ENCODE results near the gene TSPAN18.
A peak's percentile ranks its signal among the peaks of the same experiment; 100 is the strongest.

Gene TSPAN18

GRCh38 chr11:44936951-44937543, 210.3 kb downstream of the TSPAN18 start:
- Histone ChIP-seq H3K36me3 (replicated peaks) (no peaks in the 10 kb centered on the region), H3K27me3 (replicated peaks) (peaks cover under 1% of the 10 kb centered on the region), H3K27ac (no peak overlapping the region), H3K4me3 (ENCODE audit: low read depth, low read length) (no peak overlapping the region)
- no peak for DNase-seq
- TF ChIP-seq, protein P1, sequence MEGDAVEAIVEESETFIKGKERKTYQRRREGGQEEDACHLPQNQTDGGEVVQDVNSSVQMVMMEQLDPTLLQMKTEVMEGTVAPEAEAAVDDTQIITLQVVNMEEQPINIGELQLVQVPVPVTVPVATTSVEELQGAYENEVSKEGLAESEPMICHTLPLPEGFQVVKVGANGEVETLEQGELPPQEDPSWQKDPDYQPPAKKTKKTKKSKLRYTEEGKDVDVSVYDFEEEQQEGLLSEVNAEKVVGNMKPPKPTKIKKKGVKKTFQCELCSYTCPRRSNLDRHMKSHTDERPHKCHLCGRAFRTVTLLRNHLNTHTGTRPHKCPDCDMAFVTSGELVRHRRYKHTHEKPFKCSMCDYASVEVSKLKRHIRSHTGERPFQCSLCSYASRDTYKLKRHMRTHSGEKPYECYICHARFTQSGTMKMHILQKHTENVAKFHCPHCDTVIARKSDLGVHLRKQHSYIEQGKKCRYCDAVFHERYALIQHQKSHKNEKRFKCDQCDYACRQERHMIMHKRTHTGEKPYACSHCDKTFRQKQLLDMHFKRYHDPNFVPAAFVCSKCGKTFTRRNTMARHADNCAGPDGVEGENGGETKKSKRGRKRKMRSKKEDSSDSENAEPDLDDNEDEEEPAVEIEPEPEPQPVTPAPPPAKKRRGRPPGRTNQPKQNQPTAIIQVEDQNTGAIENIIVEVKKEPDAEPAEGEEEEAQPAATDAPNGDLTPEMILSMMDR (IDR thresholded peaks at IDR 0.05; ENCODE audit: low read depth, low read length, missing control alignments) = no peak
- in situ Hi-C loops (cut with HindIII; ENCODE audit: low pct_ligation_motif_present, low sequenced_read_pairs) = loop anchor here (10.0 to 25.0 kb wide), 2 partner anchors 158 to 400 kb away; no protein-coding TSS in a partner anchor

GRCh38 chr11:44938066-44938691, 211.4 kb downstream of the TSPAN18 start:
- H3K36me3 ChIP-seq (replicated peaks) = no peaks in the 10 kb centered on the region
- in situ Hi-C loops (cut with HindIII; ENCODE audit: low pct_ligation_motif_present, low sequenced_read_pairs) = loop anchor here (10.0 to 25.0 kb wide), 2 partner anchors 157 to 399 kb away; no protein-coding TSS in a partner anchor
- TF ChIP-seq, protein P1 (IDR thresholded peaks at IDR 0.05; ENCODE audit: low read depth, low read length, missing control alignments) = no peak
- H3K4me3 ChIP-seq (ENCODE audit: low read depth, low read length) = no peak overlapping the region
- no peak for DNase-seq
- H3K27ac ChIP-seq = no peak overlapping the region
- H3K27me3 ChIP-seq (replicated peaks) = no peaks in the 10 kb centered on the region

- DNase-seq = no peak
- Histone ChIP-seq H3K27ac (no peak overlapping the region), H3K27me3 (replicated peaks) (no peaks in the 10 kb centered on the region), H3K4me3 (ENCODE audit: low read depth, low read length) (no peak overlapping the region), H3K36me3 (replicated peaks) (no peaks in the 10 kb centered on the region)
- in situ Hi-C loops (cut with HindIII; ENCODE audit: low pct_ligation_motif_present, low sequenced_read_pairs) = loop anchor here (10.0 to 25.0 kb wide), 2 partner anchors 155 to 397 kb away; no protein-coding TSS in a partner anchor
- TF ChIP-seq, protein P1 (IDR thresholded peaks at IDR 0.05; ENCODE audit: low read depth, low read length, missing control alignments) = peak; percentile 52
Observed at GRCh38 chr11:44939673-44940395, 213.1 kb downstream of the TSPAN18 start.

DNA sequence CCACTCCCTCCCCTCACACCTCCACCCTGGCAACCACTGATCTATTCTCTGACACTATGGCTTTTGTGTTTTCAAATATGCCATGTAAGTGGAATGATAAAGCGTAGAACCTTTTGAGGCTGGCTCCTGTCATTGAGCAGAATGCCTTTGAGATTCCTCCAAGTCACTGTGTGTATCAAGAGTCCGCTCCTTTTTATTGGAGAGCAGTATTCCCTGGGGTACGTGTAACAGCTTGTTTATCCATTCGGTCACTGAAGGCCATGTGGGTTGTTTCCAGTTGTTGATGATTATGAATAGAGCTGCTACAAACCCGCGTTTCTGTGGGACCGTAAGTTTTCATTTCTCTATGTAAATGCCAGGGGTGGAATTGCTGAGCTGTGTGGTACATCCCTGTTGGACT, 213.6 kb downstream of the TSPAN18 start:
- in situ Hi-C loops (cut with HindIII; ENCODE audit: low pct_ligation_motif_present, low sequenced_read_pairs) = loop anchor here (25.0 kb wide), 1 partner anchor 397 kb away; no protein-coding TSS in a partner anchor
- Histone ChIP-seq H3K27me3 (replicated peaks) (no peaks in the 10 kb centered on the region), H3K4me3 (ENCODE audit: low read depth, low read length) (no peak overlapping the region), H3K27ac (no peak overlapping the region), H3K36me3 (replicated peaks) (no peaks in the 10 kb centered on the region)
- TF ChIP-seq, protein P1 (IDR thresholded peaks at IDR 0.05; ENCODE audit: low read depth, low read length, missing control alignments) = no peak
- no peak for DNase-seq

GRCh38 chr11:44940835-44941234, 214.1 kb downstream of the TSPAN18 start:
- Histone ChIP-seq H3K4me3 (ENCODE audit: low read depth, low read length) (no peak overlapping the region), H3K27ac (no peak overlapping the region)
- in situ Hi-C loops (cut with HindIII; ENCODE audit: low pct_ligation_motif_present, low sequenced_read_pairs) = loop anchor here (25.0 kb wide), 1 partner anchor 396 kb away; no protein-coding TSS in a partner anchor

More at GRCh38 chr11:44940835-44941234, 214.1 kb downstream of the TSPAN18 start:
- no peaks in the 10 kb centered on the region for H3K27me3 ChIP-seq (replicated peaks)
- TF ChIP-seq, protein P1 (IDR thresholded peaks at IDR 0.05; ENCODE audit: low read depth, low read length, missing control alignments) = no peak
- DNase-seq = no peak
- H3K36me3 ChIP-seq (replicated peaks) = no peaks in the 10 kb centered on the region

All from brain microvascular endothelial cell (primary cell).